Jurkat, Clone E6-1 (cell line): Measurements from ENCODE around the gene NUP214.
A peak's percentile ranks its signal among the peaks of the same experiment; 100 is the strongest.
"Not testable (repeated sequence)": the region's sequence is repeated elsewhere in the genome, so short reads cannot be mapped to it uniquely, and the experiment has no call there.

Experiments used
- DNase-seq: peaks from one replicate; pipeline ENCODE4 v3.0.0-alpha.2; 2011; ENCODE audit warnings: low read depth, low spot score
- H3K4me3 ChIP-seq: 2 replicates; pipeline ENCODE4 v1.5.1; 2011; ENCODE audit warnings: mild to moderate bottlenecking, low read length, control low read depth, moderate library complexity

Gene NUP214

DNA sequence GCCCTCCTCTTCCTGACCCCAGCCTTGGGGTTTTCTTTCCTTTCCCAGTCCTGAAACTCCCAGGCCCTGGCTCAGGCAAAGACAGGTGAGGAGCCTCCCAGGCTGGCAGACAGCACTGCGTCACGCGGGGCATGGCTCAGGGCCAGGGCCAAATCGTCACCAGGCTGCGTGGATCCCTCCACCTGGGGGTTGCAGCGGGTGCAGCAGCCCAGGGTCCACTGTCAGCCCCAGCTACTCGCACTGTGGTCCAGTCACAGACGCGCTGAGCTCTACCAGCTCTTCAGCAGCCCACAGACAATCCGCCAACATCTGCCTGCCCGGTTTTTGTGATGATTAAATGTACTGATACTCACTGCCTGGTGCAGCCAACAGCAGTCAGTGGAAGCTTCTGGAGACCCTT lies 138.8 kb downstream of the NUP214 start:
- DNase-seq: no peak
- H3K4me3 ChIP-seq: no peak overlapping the region

DNA sequence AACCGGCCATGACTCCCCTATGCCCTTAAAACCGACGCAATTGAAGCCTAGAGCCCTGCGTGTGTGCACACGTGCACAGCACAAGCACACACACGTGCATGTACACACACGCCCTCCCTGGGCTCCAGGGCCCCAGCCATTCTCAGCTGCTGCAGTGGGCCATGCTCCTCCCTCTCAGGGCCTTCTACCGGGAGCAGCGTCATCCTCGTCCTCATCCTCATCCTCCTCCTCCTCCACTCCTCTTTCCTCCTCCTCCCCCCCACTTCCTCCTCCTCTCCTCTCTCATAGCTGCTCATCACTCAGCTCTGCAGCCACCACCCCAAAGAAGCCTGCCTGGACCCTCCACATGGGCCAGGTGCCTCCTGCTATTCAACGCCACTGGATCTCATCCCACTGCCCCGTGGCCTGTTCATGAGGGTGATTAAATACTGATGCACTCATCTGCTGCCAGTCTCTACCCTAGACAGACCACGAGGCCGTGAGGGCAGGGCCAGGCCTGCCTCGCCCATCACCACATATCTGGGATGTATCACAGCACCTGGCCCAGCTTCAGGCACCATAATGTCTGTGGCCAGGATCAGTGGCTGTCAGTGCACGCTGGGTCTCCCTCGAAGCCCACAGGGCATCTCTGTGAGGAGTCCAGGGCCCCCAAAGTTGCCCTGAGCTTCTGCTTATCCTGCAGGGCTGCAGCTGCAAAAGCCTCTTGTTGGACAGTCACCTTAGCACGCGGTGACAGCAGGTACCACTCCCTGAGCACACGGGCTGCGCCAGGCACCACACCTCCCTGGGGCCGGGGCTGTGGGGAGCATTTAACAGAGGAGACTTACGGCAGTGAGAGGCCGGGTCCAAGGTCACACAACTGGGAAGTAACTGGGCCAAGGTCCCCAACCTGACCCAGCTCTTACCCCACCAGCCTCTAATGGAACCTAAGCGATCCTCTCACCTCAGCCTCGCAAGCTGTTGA lies 141.2 kb downstream of the NUP214 start:
- H3K4me3 ChIP-seq: no peak overlapping the region

DNA sequence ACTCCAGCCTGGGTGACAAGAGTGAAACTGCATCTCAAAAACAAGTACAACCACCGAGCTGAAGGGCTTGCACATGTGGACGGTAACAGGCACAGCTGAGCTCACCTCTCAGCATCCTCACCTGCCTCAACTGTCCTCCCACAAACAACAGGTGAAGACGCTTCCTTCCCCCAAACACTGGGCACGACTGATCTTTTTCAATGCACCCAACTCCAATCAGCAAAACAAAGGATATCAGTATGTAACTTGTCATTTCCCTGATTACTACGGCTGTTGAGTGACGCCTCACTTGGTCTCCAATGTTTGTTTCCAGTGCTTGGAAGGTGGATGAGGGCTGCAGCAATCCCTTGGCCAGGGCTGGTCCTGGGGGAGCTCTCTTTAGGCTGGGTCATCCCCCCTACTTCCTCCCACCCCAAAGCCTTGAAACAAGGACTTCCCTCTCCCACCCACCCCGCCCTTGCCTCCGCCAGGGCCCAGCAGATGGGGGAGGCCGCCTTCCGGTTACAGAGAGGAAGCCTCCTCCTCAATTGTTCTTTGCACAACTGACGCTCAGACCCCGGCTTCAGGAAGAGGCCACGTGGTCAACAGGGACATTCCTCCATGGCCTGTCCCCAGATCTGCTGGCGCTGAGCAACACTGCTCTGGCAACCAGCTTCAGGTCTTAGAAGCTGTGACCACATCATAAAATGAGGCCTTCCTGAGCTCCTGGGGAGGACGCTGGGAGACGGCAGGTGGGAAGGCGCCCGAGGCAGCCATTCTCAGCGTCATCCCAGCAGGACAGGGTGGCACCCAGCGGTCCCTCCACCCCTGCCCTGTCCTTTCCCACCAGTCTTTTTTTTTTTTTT lies 145.0 kb downstream of the NUP214 start:
- H3K4me3 ChIP-seq: peak overlapping the region; percentile 40

More for the DNA sequence above, 141.2 kb downstream of the NUP214 start:
- no peak for DNase-seq

DNA sequence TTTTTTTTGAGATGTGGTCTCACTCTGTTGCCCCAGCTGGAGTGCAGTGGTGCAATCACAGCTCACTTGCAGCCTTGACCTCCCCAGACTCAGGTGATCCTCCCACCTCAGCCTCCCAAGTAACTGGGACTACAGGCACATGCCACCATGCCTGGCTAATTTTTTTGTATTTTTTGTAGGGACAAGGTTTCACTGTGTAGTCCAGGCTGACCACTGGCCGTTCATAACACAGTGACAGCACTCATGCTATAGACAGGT lies 145.6 kb downstream of the NUP214 start:
- peak overlapping the region; percentile 40 for H3K4me3 ChIP-seq
- not testable (repeated sequence) for DNase-seq

More for the DNA sequence above, 145.0 kb downstream of the NUP214 start:
- DNase-seq: peak; percentile 49

DNA sequence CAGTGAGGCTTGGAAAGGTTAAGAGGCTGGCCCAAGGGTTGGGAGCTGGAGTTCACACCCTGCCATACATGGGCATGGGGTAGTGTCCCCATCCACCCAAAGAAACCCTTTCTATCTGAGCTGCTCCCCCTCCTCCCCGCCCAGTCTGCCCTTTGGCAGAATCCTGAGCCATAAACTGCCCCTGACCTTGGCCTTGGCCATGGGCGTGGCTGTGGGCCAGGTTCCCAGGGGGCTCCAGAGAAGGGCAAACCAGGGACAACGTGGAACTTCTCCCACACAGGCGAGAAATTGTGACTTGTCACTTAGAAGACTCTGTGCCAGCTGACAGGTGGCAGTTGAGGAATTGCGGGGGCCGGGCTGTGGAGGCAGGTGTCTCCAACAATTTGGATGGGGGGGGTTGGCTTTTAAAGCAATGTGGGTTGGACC lies 146.1 kb downstream of the NUP214 start:
- no peak overlapping the region for H3K4me3 ChIP-seq
- no peak for DNase-seq

DNA sequence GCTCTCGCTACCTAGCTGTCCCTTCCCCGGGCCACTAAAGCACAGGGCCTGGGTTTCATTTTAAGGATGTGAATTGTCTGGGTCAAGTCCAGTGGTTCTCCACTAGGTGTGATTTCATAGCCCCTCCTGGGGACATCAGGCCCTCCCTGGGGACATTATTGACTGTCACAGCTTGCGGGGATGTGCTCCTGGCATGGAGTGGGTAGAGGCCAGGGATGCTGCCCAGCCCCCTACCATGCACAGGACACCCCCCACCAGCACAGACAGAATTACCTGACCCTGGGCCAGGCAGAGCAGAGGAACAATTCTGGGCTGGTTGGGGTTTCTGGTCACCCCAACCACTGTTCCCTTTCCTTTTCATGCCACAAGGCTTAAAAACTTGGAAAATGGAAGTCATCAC lies 146.8 kb downstream of the NUP214 start:
- no peak for DNase-seq
- H3K4me3 ChIP-seq: no peak overlapping the region

DNA sequence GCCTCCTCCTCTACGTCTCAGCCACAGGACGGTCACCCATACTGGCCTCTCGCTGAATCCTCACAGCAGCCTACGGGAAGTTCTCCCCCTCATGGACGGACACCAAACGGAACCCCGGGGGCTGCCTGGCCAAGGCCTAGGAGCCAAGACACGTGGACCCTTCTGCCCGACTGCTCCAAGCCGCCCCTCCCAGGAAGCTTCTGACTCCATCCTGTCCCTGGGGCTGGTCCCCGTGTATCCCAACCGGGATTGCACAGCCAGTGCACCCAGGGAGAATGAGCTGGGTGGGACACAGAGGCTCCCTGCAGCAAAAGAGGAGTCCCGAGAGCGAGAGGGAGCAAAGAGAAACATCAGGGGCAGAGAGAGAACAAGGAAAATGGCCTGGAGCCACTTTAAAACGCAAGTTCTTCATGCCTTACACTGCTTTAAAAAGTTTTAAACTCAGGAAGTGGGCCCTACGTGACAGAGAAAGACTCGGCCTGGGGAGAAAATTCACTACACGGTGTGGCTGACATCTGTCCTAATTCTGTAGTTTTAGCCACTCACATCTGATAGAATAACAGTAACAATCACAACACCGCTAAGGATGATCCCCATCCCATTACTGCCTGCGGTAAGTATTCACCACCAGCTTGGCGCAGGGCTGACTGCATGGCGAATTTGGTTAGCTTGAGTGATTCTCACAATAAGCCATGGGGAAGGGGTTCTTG lies 147.9 kb downstream of the NUP214 start:
- no peak for DNase-seq
- no peak overlapping the region for H3K4me3 ChIP-seq

DNA sequence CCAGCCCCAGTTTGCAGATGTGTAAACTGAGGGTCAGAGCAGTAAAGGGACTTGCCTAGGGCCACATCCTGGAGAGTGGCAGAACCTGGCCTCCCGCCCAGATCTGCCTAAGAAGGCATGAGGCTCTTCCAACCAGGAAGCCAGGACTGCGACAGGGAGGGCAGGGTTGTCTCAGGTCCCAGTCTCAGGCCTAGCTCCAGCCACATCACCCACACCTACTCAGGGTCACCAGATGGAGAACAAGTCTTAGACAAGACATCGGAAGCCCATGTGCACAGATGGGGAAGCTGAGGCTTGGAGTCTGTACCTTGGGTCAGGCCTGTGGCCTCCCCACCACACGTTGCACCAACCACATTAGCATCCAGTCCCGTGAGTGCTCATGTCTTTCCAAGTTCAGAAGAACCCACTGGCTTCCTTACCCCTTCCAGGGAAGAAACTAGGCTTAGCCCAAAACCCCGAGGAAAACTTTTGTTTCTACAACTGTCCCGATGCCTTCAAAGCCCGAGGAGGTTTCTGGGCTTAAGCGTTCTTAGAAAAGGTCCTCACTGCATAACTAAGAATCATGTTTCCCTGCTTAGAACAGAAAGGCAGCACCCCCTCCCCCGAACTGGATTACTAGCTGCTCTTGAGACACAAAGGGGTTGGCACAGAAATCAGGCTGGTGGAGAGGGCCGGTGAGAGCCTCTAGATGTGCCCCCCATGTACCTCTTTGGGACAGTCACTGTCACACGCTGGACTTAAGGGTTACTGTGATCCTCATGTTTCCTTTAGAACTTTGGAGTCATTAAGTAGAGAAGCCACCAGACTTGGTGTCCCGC lies 148.7 kb downstream of the NUP214 start:
- DNase-seq: no peak
- no peak overlapping the region for H3K4me3 ChIP-seq

DNA sequence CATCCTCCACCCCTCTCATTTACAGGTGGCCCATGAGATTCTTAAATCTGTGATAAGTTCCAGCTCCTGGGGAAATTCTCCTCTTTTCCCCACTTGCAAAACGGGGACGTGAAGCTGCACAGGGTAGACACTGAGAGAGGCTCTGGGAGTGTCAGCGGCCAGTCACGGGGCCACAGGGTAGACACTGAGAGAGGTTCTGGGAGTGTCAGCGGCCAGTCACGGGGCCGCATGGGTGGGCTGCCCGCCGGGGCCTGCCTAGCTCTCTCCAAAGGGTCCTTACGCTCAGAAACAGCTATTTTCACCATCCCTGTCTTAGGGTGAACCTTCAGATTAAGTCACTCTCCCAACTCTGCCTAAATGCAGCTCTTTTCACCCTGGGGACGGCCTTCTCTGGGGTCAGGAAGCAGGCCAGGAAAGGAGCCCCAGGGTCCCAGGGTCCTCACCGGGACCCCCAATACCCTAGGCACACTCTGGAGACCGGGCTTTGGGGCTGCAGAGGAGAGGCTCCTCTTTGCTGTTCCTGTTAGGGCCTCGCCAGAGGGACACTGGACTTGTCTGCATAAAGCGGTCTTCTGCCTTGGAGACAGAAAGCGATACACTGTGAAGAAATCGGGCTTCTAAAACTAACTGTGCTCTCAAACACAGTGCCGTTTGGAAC lies 149.4 kb downstream of the NUP214 start:
- no peak for DNase-seq
- H3K4me3 ChIP-seq: no peak overlapping the region

DNA sequence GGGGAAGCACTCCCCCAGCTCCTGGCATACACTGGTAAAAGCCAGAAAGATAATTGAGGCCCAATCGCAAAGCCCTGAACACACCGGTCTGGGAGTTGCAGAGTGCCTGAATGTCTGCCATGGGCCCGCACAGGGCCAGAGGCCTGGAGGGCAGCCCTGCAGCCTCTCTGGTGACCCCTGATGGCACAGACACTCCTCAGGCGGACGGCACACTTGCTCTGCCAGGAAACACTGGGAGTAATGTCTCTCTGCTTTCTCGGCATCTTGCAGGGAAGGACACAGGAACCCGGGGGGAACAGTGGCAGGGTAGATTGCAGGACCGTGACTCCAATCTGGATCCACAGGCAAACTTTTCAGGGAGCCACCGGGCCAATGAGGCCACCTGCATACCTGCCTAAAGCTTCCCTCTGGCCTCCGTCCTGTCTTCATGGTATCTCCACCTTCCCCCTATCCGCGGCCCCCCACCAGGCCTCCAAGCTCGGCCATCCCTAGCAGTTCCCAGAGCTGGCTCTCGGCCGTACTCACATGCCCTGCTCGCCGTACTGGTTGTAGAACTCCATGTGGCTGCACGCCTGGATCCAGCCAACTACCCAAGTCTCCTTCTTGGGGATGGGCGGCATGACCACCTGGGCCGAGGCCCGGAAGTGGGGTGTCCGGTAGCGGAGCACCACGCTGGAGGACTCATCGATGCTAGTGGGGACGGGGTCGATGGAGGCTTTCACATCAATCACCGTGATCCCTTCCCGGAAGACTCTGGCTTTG lies 150.1 kb downstream of the NUP214 start:
- DNase-seq: no peak
- H3K4me3 ChIP-seq: no peak overlapping the region

DNA sequence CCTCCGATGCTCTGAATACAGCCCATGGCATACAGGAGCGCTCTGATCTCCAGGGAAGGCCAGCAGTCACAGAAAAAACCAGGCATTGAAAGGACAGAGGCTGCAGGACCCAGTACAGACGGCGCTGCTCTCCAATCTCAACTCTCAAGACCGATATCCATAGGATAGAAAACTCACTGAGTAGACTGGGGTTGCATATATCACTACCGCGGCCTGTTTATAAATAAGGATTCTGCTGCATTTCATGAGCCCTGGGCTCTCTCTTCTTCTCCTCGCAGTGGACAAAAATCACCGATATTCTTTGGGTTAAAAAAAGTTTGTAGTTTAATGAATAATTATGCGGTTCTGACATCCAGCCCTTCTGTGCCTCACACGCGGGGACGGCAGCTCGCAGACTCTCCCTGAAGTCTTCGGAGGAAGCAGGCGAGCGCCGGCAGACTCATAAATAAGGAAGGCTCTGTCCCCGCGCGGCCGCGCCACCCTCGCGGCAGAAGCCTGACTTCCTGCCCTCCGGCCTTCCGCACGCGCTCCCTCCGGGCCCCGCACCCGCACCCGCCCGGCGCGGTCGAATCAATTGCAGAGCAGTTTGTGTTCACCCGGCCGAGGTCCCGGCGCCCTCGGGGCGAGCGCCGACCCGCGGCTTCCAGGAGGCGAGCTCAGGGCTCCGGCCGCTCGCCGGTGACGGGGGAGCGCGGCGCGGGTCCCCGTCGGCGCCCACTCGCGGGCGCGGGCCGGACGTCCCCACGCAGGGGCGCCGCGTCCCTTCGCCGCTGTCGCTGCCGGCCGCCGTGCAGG lies 150.9 kb downstream of the NUP214 start, which contains the start of gene FAM78A:
FAM78A (minus strand) TSS at position 417 of the 795 bp plus-strand sequence; CDS start at position 86, 331 bp downstream.
- no peak for DNase-seq
- peak within 1 kb of the TSS; percentile 50 for H3K4me3 ChIP-seq

DNA sequence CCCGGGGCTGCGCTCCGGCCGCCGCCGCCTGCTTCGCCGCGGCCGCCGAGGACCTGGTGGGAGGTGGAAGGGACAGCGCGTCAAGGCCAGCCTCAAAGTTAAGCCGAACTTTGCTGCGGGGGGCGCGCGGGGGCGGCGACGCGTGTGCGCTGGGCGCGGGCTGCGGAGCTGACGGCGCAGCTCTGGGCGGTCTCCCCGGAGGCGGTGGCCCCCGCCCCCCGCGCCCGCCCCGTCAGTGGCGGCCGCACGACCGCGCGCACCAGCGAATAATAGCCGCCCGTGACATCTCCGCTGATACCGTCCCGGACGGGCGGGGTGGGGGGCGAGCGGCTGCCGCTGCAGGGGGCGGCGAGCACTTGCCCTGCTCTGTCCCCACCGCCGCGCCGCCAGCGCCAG lies 151.5 kb downstream of the NUP214 start:
- DNase-seq: no peak
- peak overlapping the region; percentile 50 for H3K4me3 ChIP-seq

DNA sequence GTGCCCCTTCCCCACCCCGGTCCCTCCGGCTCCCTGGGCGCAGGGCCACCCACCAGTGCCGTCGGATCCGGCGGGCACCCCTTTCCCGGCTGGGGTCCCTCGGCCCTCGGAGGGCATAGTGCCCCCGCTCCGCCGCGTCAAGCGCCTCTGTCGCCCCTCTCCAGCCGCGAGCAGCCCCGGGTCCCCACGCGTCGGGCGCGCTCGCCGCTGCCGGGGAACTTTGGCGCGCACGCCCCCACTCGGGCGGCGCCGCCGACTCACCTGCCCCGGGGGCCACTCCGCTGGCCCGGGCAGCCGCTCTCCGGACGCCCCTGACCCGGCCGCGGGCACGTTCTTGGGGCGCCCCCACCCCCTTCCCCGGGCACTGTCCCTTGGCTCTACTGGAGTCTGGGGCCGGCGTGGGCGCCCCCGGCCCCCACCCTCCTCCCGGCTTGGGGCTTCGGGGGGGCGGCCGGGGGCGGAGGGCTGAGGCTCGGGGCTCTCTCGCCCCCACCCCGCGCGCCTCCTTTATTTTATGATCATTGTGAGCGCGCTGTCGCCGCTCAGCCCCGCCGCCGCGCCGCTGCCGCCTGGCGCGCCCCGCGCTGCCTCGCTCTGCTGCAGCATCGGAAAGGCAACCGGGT lies 152.0 kb downstream of the NUP214 start:
- H3K4me3 ChIP-seq: peak overlapping the region; percentile 50
- no peak for DNase-seq

DNA sequence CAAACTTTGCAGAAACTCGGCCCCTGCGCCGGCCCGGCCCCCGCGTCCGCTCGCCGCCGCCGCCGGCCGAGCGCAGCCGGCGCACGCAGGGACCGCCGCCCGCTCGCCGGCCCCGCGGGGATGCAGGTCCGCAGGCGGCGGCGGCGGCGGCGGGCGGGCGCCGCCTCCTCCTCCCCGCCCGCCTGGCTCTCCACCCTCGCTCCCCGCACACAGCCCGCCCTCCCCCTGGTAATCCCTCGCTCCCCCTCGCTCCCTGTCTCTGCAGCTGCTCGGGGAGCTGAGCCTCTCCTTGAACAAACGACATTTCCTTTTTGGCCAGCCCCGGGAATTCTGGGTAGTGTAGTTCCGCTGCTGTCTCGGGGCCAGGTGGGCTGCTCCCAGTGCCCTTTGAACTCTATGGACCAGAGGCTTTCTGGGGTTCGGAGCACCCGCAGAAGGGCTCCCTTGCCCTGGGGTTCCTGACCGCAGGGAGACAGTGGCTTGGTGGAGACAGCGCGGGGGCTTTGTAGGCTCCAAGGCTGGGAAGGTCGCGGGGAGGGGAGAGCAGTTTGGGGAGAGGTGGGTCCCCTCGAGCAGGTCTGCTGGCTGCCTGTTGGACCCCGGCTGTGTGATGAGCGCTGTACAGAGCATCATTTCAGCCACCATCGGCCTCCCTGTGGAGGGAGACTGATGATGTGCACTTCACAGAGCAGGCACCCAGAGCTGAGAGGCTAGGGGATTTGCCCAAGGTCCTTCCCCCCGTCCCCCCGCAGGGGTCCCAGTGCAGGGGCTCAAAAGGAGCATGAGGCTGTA lies 152.7 kb downstream of the NUP214 start:
- peak overlapping the region; percentile 50 for H3K4me3 ChIP-seq
- peak; percentile 84 for DNase-seq

DNA sequence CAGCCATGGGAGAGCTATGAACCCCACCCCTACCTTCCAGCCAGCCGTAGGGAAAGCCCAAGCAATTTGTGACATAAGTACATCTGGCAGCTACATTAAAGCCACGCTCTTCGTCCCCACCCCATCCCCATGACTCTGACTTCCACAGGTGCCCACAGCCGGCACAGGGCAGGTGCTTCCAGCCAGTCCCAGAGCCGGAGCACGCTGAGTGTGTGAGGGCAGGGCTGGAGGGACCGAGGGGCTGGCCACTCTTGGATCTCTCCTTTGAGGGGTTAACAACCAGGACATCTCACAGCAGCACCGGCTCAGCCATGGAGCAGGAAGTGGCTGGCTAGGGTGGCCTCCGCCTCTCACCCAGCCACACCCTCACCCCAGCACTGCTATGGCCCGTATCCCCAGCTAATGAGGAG lies 153.3 kb downstream of the NUP214 start:
- H3K4me3 ChIP-seq: no peak overlapping the region
- DNase-seq: no peak
